Measurements from ENCODE around the gene EPN1.
"Not testable (repeated sequence)": the region's sequence is repeated elsewhere in the genome, so short reads cannot be mapped to it uniquely, and the experiment has no call there.

EPN1 gene

GRCh38 chr19:55693336-55693974 is 18.4 kb downstream of the EPN1 start:
- no peak for DNase-seq (ENCODE audit: low read depth in 3 of 3)

- DNase-seq (ENCODE audit: low read depth in 3 of 3) = no peak
Measured at GRCh38 chr19:55694241-55694655, 19.2 kb downstream of the EPN1 start.

- DNase-seq (ENCODE audit: low read depth in 3 of 3) = no peak
Measured at GRCh38 chr19:55694656-55695491, 19.8 kb downstream of the EPN1 start.

DNA sequence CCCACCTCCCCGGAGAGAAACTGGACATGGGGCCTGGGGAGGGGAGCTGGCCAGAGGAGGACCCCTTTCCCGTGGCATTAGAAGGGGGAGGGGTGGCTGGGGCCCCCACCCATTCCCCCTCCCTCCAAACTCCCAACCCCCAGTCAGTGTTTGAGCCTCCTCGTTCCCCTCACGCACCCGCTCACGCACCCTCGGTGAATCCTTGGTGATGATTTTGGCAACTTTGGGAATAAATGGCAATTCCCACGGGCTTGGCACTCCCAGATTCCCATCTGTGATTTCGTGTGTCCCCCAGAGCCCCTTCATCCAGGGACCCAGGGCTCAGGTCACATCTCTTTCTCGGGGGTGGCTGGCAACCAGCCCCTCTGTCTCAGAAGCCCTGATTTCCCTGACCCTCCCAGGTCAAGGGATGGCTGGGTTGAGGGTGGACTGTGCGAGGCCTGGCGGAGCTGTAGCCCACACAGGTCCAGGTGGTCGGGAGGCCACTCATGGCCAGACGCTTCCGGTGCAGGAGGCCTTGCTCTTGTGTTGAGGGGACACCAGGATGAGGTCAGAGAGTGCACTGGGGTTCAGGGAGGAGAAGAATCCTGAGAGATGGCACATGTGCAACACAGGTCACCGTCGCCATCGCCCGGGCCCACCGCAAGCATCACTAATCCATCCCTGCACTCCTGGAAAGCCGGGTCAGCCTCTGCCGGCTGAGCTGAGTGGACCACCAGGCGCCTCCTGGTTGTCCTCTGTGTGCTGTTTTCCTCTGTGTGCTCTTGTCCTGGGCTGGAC is 20.7 kb downstream of the EPN1 start:
- DNase-seq (ENCODE audit: low read depth in 3 of 3) = no peak

DNA sequence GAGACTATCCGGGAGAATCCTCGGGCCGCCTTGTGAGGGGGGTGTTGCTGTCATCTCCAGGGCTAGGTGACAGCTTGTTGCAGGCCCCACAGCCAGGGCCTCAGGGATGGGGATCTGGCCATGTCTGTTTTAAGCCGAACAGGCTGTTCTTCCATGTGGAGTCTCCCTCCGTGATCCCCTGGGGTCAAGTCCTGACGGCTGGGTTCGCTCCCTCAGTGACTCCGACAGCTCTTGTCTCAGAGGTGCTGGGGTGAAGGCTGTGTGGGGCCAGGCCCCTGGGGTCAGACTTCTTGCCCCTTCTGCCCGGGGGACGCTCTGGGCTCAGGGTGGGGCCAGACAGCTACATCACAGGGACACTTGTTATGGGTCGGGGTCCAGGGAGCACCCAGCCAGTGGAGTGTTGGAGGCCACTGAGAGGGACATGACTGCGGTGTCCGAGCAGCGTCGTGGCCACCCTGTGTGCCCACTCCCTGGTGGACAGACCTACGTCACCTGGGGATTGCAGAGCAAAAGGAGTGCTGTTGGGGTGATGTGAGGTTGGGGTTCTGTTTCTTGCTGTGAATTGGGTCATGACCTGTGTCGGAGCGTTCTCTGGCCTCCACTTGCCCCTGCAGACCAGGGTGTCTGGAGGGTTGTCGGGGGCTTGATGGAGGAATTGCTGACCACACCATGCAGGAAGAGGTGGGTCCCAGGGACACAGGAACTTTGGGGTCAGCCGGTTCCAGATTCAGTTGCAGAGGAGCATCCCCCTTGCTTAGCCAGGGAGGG is 21.5 kb downstream of the EPN1 start:
- DNase-seq (ENCODE audit: low read depth in 3 of 3) = no peak

- DNase-seq (ENCODE audit: low read depth in 3 of 3) = no peak
Measured at GRCh38 chr19:55697069-55697440, 22.0 kb downstream of the EPN1 start.

- DNase-seq (ENCODE audit: low read depth in 3 of 3) = no peak
Measured at GRCh38 chr19:55697698-55698097, 22.7 kb downstream of the EPN1 start.

DNA sequence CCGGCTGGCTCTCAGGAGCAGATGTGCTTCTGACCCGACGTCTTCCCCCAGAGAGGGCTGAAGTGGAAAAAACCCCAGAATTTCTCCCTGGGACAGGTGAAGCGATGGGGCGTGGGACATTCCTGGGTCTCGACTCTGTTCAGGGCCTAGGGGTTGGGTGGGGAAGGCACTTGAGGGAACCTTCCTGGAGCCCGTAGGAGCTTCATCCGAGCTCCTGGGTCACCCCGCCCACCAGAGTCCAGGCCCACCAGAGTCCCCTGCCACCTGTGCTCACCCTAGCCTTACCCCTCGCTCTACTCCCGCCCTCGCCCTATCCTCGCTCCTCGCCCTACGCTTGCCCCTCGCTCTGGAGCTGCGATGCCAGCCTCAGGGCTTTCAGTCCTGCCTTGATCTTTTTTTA is 23.2 kb downstream of the EPN1 start:
- DNase-seq (ENCODE audit: low read depth in 3 of 3) = no peak

DNA sequence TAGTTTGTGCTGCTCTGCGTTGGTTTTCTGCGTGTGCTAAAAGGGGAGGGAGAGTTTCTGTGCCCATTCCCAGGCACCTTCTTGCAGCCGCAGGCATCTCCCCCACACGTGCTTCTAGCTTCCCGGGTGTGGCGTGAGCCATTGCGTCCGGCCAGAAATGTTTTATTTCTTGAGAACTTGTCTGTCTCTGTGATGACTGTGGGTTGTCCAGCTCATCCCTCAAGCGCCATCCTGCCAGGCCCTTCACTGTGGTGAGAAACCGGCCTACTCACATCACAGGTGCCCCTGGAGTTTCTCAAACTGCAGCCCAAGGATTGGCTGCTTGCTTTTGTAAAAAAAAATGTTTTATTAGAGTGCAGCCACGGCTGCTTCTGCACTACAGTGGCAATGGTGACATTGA is 24.2 kb downstream of the EPN1 start:
- DNase-seq (ENCODE audit: low read depth in 3 of 3) = no peak

DNA sequence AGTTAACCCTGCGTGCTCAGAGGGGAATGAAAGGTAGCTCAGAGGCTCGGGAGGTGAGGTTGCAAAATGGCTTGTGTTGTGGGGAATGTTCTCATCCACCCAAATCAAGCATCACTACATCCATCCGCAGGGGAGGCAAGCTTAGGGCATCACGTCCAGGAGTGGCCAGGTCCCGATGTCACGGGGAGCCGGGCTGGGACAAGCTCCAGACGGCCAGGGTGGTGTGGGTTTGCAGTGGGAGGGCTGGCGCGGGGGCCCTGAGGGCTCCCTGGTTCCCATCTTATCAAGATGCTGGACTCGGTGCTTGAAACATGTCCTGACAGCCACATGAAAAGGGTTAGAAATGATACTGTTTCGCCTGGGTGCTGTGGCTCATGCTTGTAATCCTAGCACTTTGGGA is 25.8 kb downstream of the EPN1 start:
- DNase-seq (ENCODE audit: low read depth in 3 of 3) = no peak

- no peak for DNase-seq (ENCODE audit: low read depth in 3 of 3)
Measured at GRCh38 chr19:55702131-55702627, 27.2 kb downstream of the EPN1 start.

- peak; percentile 28 to 53 (median 31) for DNase-seq (ENCODE audit: low read depth in 3 of 3)
Measured at GRCh38 chr19:55703790-55704215, 28.8 kb downstream of the EPN1 start.

DNA sequence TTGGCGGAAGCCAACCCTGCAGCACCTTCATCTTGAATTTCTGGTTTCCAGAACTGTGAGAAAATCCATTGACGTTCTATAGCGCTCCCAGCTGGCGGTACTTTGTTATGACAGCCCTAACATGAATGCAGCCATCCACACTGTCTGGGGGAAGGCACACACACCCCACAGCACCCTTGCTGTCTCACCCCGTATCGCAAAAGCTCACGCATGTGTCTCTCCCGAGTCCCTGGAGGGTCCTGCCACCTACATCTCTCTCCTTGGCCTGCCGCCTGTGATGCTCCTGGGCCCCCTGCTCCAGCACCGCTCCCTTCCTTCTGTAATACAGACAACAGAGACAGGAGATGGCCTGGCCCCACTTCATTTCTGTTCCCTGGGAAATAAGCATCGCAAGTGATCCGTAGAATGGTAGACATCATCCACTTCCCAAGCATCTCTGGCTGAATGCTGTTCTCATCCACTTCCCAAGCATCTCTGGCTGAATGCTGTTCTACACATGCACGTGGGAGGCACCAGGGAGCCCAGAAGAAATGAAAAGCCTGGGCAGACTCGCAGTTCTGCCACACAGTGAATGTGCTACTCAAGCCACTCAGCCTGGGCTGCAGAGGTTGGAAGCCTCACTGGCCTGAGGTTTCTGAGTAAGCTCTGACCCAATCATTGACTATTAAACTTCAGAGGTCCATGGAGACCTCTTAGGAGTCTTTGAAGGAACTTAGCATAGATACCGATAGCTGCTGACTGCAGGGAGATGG is 29.6 kb downstream of the EPN1 start:
- DNase-seq (ENCODE audit: low read depth in 3 of 3) = no peak

DNA sequence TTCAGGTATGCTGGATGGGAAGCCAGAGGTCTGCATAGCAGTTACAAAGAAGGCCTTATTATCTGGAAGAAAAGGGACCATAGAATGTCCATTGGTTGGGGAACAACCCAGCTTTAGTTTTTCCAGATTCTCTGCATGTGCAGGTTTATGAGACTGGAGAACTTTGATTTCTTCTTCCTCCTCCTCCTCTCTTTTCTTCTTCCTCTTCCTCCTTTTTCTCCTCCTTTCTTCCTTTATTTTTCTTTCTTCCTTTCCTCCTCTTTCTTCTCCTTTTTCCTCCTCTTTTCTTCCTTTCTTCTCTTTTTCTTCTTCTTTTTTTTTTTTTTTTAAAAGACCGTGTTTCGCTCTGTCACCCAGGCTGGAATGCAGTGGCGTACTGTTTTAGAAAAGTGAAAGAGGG is 30.9 kb downstream of the EPN1 start:
- DNase-seq (ENCODE audit: low read depth in 3 of 3) = no peak

GRCh38 chr19:55711719-55712118 is 36.7 kb downstream of the EPN1 start:
- no peak for DNase-seq (ENCODE audit: low read depth in 3 of 3)

- DNase-seq (ENCODE audit: low read depth in 3 of 3) = no peak
Measured at GRCh38 chr19:55712804-55713631, 38.0 kb downstream of the EPN1 start.

- no peak for DNase-seq (ENCODE audit: low read depth in 3 of 3)
Measured at GRCh38 chr19:55716531-55716930, 41.5 kb downstream of the EPN1 start.

DNA sequence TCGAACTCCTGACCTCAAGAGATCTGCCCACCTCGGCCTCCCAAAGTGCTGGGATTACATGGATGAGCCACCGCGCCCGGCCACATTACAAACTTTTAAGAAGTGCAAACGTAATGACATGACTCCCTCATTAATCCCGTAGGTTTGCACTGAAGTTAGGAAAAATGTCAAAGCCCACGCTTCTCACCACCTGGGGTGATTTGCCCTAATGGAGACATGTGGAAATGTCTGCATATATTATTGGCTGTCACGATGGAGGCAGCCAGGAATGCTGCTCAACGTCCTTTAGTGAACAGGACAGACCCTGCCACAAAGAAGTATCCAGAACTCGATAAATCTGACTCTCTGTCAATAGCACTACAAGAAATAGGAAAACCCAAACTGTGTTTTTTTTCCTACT is 42.2 kb downstream of the EPN1 start:
- DNase-seq (ENCODE audit: low read depth in 3 of 3) = no peak

DNA sequence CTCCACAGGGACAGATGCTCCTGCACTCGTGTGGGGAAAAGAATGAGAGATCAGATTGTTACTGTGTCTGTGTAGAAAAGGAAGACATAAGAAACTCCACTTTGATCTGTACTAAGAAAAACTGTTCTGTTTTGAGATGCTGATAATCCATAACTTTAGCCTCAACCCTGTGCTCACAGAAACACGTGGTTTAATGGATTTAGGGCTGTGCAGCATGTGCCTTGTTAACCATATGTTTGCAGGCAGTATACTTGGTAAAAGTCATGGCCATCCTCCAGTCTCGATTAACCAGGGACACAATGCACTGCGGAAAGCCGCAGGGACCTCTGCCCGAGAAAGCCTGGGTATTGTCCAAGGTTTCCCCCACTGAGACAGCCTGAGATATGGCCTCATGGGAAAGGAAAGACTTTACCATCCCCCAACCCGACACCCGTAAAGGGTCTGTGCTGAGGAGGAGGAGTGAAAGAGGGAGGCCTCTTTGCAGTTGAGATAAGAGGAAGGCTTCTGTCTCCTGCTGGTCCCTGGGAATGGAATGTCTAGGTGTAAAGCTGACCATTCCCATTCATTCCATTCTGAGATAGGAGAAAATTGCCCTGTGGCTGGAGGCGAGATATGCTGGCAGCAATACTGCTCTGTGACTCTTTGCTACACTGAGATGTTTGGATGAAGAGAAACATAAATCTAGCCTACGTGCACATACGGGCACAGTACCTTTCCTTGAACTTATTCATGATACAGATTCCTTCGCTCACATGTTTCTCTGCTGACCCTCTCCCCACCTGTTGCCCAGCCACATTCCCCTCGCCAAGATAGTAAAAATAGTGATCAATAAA is 43.1 kb downstream of the EPN1 start:
- not testable (repeated sequence) for DNase-seq (ENCODE audit: low read depth in 3 of 3)
